Brain microvascular endothelial cell (primary cell): ENCODE results near the gene TRIM10.

Experiments used
- DNase-seq: peaks from one replicate; pipeline ENCODE4 v3.0.0-alpha.2; 2020
- H3K27ac ChIP-seq: fragments of 250-450 bp; sonication (Bioruptor Pico); 2 replicates; pipeline ENCODE4 v1.5.1; 2020; ENCODE audit warnings: mild to moderate bottlenecking, moderate library complexity
- H3K27me3 ChIP-seq: fragments of 250-450 bp; sonication (Bioruptor Pico); replicated peaks from 2 replicates; pipeline ENCODE4 v1.5.1; 2020; ENCODE audit warnings: mild to moderate bottlenecking
- H3K36me3 ChIP-seq: fragments of 250-450 bp; sonication (Bioruptor Pico); replicated peaks from 2 replicates; pipeline ENCODE4 v1.5.1; 2020; ENCODE audit warnings: mild to moderate bottlenecking
- H3K4me3 ChIP-seq: 2 replicates; pipeline ENCODE4 v1.5.1; 2011; ENCODE audit warnings: low read depth, mild to moderate bottlenecking, control low read depth, low read length, moderate library complexity
- CTCF ChIP-seq: IDR thresholded peaks from 2 replicates; pipeline ENCODE4 v1.5.1; 2011; ENCODE audit warnings: low read depth, mild to moderate bottlenecking, moderate library complexity, low read length, control low read depth, inconsistent platforms; ENCODE audit errors: missing control alignments
- in situ Hi-C: cut with HindIII; loops from 2 replicates; pipeline ENCODE4 v1.10.0; 2017; ENCODE audit warnings: low sequenced_read_pairs, low pct_ligation_motif_present

TRIM10 gene

GRCh38 chr6:30152910-30153610, 8.0 kb downstream of the TRIM10 start:
- no peak overlapping the region for H3K27ac ChIP-seq
- no peak overlapping the region for H3K4me3 ChIP-seq
- no peaks in the 10 kb centered on the region for H3K27me3 ChIP-seq
- TF ChIP-seq CTCF, result no peak
- no peaks in the 10 kb centered on the region for H3K36me3 ChIP-seq
- no peak for DNase-seq
- in situ Hi-C loops, result no loop called here

GRCh38 chr6:30152016-30152673, 8.9 kb downstream of the TRIM10 start:
- H3K4me3 ChIP-seq, result no peak overlapping the region
- in situ Hi-C loops, result no loop called here
- H3K27me3 ChIP-seq, result no peaks in the 10 kb centered on the region
- H3K36me3 ChIP-seq, result no peaks in the 10 kb centered on the region
- TF ChIP-seq CTCF, result no peak
- H3K27ac ChIP-seq, result no peak overlapping the region
- no peak for DNase-seq

GRCh38 chr6:30151580-30151979, 9.4 kb downstream of the TRIM10 start:
- in situ Hi-C loops, result no loop called here
- H3K4me3 ChIP-seq, result no peak overlapping the region
- no peak for TF ChIP-seq CTCF
- no peak overlapping the region for H3K27ac ChIP-seq
- no peak for DNase-seq
- no peaks in the 10 kb centered on the region for H3K36me3 ChIP-seq
- no peaks in the 10 kb centered on the region for H3K27me3 ChIP-seq

GRCh38 chr6:30150671-30151395, 10.2 kb downstream of the TRIM10 start:
- no peak overlapping the region for H3K27ac ChIP-seq
- no peak for DNase-seq
- H3K27me3 ChIP-seq, result no peaks in the 10 kb centered on the region
- no peak overlapping the region for H3K4me3 ChIP-seq
- TF ChIP-seq CTCF, result no peak
- in situ Hi-C loops, result no loop called here
- no peaks in the 10 kb centered on the region for H3K36me3 ChIP-seq

- TF ChIP-seq CTCF, result no peak
- no peak for DNase-seq
- H3K27me3 ChIP-seq, result no peaks in the 10 kb centered on the region
- H3K36me3 ChIP-seq, result no peaks in the 10 kb centered on the region
- no peak overlapping the region for H3K27ac ChIP-seq
- in situ Hi-C loops, result no loop called here
- H3K4me3 ChIP-seq, result no peak overlapping the region
Observed at GRCh38 chr6:30149858-30150550, 11.0 kb downstream of the TRIM10 start.
